Endothelial cell of umbilical vein (primary cell): ENCODE data around the gene SOHLH1.

ENCODE experiments used
- POLR2A ChIP-seq: IDR thresholded peaks from 2 replicates; pipeline ENCODE4 v1.6.1; 2012; ENCODE audit warnings: low read depth, mild to moderate bottlenecking, control low read depth, low read length
- TF ChIP-seq, protein P1 (sequence below), 2 donors: IDR thresholded peaks; 1 replicate in 1 of 2; 2 replicates in 1 of 2; pipeline ENCODE4 v1.5.1; 2011; ENCODE audit warnings: low read length in 2 of 2, mild to moderate bottlenecking in 2 of 2, moderate library complexity in 2 of 2, control low read depth in 1 of 2, inconsistent platforms in 1 of 2, low read depth in 1 of 2; ENCODE audit not compliant: insufficient read depth in 1 of 2; ENCODE audit errors: extremely low read depth in 1 of 2

DNA sequence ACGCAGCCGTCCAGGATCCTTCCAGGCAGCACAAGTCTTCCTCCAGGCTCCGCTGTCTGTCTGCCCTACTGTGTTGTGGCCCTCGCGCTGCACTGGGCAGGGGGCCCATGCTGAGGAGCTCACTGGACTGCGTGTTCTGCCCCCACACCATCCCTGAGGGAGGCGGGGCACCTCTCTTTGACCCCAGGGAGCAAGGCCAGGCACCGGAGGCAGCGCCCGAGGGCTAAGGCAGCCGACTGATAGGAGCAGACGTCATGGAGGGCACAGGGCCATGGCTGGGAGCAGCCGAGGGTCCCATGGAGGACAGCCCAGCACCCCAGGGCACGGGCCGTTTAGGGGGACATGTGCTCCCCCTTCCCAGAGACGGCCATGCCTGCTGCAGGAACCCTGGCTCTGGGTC is 49.4 kb upstream of the SOHLH1 start:
- TF ChIP-seq, protein P1, sequence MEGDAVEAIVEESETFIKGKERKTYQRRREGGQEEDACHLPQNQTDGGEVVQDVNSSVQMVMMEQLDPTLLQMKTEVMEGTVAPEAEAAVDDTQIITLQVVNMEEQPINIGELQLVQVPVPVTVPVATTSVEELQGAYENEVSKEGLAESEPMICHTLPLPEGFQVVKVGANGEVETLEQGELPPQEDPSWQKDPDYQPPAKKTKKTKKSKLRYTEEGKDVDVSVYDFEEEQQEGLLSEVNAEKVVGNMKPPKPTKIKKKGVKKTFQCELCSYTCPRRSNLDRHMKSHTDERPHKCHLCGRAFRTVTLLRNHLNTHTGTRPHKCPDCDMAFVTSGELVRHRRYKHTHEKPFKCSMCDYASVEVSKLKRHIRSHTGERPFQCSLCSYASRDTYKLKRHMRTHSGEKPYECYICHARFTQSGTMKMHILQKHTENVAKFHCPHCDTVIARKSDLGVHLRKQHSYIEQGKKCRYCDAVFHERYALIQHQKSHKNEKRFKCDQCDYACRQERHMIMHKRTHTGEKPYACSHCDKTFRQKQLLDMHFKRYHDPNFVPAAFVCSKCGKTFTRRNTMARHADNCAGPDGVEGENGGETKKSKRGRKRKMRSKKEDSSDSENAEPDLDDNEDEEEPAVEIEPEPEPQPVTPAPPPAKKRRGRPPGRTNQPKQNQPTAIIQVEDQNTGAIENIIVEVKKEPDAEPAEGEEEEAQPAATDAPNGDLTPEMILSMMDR (IDR thresholded peaks at IDR 0.05; ENCODE audit: extremely low read depth in 1 of 2, insufficient read depth in 1 of 2, low read depth in 1 of 2, low read length in 2 of 2): no peak
- no peak for TF ChIP-seq POLR2A
